ENCODE data around the gene COL25A1.

COL25A1 gene

DNA sequence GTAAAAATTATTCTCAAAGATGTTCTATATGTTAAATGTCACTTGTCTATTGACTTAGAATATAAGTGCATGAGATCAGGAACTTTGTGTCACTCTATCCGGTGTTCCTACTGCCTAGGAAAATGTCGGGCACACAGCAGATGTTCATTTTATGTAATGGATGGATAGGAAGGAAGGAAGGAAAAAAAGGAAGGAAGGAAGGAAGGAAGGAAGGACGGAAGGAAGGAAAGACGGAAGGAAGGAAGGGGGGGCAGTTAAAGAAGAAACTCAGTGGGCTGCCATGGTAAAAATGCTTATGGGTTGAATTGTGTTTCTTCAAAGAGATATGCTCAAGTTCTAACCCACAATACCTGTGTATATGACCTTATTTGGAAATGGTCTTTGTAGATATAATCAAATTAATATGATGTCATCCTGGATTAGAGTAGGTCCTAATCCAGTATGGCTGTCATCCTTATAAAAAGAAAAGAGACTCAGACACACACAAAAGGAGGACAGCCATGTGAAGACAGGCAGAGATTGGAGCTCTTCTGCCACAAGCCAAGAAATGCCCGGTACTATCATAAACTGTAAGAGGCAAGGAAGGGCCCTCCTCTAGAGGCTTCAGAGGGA lies 86.3 kb downstream of the COL25A1 start:
- no peak for DNase-seq (ENCODE audit: low read depth in 2 of 2, low spot score in 1 of 2)

DNA sequence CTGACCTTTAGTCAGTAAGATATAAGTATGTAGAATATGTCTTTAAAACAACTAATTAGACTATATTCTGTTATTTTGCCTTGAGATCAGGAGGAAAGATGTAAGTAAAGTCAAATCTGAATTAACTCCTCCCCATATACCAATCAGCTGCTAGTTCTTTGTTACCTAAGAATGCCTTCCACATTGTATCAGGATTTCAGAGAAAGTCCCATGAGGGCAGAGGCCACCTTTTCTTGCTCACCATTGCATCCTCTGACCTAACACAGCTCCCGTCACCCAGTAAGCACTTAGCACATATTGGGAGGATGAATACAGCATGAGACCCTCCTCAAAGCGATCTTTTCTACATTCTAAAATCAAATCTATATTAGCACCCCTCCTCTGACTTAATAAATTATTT lies 87.0 kb downstream of the COL25A1 start:
- no peak for DNase-seq (ENCODE audit: low read depth in 2 of 2, low spot score in 1 of 2)

DNA sequence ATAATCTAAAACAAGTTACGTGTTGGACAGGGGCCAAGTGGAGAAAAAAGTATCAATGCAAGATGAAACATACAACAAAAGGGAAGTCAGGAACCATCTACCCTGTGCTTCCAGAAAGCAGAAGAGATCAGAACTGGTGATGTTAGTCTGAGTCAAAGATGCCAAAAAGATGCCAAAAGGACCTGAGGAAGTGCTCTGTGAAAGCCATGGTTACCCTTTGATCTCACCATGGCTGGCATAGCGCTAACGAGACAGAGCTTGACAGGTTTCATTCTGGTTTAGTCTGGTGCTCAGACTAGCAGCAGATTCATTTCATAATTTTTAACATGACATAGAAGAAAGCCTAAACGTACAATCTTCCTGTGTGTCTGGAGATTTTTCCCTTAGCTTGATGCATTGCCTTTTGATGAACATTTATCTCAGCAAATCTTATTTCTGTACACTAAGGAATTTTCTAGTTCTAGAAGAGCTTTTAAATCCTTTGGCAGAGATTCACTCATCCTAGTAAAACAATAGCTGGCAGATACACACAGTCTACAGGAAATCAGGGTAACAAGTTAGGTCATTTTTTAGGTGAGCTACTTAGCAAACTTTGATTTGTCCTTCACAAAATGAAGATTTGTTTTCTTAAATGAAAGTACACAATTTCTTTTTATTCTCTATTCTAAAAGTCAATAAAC lies 87.7 kb downstream of the COL25A1 start:
- no peak for DNase-seq (ENCODE audit: low read depth in 2 of 2, low spot score in 1 of 2)

DNA sequence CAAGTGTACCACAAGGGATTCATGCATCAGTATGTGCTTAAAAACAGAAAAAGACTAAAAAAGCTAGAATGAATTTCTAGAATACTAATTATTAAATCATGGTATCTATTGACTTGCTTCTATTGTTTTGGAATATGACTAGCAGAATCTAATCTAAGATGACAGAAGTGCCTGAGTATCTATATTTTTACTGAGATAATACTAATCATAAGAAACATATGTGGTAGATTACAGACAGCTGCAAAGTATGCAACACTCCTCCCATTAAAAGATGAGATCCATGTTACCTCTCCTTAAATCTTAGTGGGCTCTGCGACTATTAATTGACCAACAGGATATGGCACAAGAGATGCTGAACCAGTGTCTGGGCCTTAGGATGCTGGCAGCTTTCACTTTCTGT lies 89.4 kb downstream of the COL25A1 start:
- no peak for DNase-seq (ENCODE audit: low read depth in 2 of 2, low spot score in 1 of 2)

DNA sequence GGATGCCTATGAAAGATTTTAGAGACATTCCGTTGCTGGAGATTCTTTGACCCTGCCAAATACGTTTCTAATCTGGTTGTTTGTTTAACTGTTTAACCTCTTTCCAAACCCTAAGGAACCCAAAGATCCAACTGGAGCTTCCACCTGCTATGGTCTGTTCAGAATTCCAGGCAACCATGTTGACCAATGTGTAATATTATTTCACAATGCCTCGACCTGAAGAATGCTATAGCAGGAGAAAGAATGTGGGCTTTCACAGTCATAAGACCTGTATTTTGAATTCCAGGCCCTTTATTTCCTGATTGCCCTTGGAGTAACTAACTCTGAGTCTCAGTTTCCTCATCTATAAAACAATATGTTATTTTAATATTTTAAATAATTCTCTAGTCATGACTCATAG lies 90.8 kb downstream of the COL25A1 start:
- DNase-seq (ENCODE audit: low read depth in 2 of 2, low spot score in 1 of 2) = no peak

DNA sequence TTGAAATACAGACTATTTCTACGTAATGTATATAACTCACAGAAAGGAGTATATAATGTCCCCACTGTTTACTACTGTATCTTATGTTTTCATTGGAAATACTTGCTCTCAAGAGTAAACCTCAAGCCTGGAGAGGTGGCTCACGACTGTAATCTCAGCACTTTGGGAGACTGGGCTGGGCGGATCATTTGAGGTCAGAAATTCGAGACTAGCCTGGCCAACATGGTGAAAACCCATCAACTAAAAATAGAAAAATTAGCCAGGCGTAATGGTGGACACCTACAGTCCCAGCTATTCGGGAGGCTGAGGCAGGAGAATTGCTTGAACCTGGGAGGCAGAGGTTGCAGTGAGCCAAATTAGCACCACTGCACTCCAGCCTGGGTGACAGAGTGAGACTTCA lies 92.8 kb downstream of the COL25A1 start:
- DNase-seq (ENCODE audit: low read depth in 2 of 2, low spot score in 1 of 2) = no peak

DNA sequence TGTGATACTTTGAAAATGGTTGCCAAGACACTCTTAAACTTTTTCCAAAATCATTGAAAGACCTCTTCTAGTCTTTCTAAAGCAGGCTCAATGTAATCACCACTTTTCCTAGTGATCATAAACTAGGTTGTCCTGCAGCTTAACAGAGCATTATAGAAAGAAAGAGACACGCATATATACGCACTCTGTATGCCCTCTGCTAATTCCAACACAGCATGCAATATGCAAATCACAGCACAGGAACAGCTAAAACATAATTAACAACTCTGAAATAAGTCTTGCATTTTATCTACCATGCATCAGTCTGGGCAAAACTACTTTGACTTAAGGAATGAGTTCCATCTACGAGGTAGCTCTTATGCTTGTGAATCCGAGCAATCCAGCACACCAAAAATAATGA lies 94.6 kb downstream of the COL25A1 start:
- no peak for DNase-seq (ENCODE audit: low read depth in 2 of 2, low spot score in 1 of 2)

DNA sequence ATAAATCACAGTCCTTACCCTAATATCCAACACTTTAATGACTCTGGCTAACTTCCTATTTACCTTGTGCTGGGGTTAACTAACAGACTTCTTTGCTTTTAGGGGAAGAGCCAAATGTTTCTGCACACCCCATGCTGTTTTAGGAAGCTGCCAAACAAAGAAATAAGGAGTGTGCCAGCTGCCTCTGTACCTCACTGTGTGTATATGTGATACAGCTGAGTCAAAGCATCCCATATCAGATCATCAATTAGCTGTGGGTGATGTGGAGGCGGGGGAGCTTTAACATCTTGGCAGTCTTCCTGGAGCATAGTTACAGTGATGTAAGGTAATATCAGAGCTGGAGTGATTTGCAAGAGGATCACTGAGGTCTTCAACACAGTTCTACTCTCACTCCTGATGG lies 95.4 kb downstream of the COL25A1 start:
- DNase-seq (ENCODE audit: low read depth in 2 of 2, low spot score in 1 of 2) = no peak

DNA sequence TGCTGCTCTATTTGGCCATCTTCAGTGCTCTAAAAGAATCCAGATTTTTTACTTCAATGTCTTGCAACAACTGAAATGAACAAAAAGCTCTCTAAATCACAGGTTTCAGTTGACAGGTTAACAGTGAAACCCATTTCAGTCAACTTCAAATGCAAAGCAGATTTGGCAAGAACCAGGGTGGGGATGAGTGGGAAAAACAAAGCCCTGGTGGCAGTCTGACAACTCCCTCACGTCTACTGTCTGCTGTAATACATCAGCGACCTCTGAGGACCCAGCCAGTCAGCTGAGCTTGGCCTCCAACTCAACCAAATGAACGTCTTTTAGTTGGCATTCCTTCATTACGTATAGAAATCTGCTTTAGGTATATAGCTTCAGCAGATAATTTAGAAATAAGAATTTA lies 95.8 kb downstream of the COL25A1 start:
- DNase-seq (ENCODE audit: low read depth in 2 of 2, low spot score in 1 of 2) = no peak

DNA sequence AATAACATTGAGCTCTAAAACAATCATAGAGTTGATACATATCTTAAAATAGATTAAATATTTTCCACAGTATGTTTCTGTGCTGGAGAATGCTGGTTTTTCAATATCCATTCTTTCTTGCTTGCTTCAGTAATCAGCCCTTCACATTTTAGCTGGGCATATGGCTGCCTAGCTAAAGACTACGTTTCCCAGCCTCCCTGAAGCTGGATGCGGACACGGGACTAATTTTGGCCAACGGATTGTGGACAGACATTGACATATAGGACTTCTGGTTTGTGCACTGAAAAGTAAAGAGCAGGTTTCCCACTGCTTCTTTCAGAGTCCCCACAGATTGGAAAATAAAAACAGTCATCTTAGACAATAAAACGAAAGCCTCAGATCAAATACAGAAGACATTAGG lies 97.3 kb downstream of the COL25A1 start:
- DNase-seq (ENCODE audit: low read depth in 2 of 2, low spot score in 1 of 2) = no peak

DNA sequence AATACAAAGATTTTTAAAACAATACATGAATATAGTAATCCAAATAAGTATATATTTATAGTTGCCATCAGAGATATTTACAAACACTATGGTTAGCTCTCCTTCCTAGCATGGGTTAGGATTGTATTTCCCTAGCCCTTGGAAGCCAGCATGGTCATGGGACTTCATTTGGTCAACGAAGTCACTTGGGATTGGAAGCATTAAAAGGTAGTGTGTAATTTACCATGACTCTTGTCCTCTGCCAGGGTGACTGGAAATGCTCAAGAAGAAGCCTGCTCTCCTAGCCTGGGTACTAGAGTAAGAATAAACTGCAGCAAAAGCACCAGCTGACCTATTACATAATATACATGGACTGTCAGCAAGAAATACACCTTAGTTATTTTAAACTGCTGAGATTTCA lies 102.9 kb downstream of the COL25A1 start:
- DNase-seq (ENCODE audit: low read depth in 2 of 2, low spot score in 1 of 2) = no peak

DNA sequence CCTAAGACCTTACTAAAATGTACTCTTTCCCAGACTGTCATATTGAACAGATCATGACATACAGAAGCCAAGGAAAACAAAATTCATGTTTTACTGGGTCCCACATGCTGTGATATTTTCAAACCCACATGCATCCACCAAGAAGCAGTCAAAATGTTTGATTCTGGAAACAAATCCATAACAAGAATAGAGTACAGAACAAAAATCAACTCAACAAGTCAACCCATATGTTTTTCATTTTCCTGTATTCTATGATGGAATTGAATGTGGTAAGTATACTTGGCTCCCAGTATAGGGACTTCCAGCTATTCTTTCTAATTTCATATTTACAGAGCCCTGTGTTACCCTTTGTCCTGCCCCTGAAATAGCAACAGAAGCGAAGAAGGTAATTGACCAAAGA lies 106.8 kb downstream of the COL25A1 start:
- DNase-seq (ENCODE audit: low read depth in 2 of 2, low spot score in 1 of 2) = no peak

DNA sequence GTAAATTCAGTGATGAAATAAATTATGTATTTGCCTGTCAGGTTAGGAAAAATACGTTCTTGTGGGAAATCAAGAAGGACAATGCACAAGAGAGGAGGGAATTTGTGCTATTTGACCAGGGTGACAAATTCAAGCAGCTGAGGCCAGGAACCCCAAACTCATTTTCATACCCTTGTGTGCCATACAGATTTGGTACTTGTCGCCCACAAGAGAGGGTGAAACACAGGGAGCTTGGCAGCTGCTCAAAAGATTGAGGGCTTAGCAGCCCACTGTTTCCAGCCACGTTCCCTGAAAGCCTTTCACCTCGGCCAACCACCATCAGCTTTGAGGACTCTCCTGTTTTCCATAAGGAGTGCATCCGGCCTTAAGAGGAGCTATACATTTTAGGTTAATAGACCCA lies 111.2 kb downstream of the COL25A1 start:
- no peak for DNase-seq (ENCODE audit: low read depth in 2 of 2, low spot score in 1 of 2)

DNA sequence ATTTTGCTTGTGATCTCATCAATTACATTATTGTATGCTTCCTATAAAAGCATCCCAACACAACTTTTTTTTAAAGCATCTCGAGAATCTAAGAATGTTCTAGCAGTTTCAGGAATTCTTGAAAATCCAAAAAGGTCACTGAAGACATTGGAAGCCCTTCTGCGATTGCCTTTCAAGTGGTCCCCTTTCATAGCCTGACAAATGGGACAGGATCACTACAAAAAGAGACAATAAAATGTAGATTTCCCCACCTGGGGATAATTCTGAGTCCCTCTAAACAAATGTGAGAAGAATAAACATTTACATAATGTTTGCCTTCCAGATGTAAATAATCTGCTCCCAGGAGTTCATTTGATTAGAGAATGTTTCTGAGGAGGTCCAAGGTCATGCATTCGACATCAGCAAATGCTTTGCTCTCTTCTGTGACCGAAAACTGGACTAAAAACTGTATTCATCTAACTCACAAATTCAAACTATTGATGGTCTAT lies 116.0 kb downstream of the COL25A1 start:
- DNase-seq (ENCODE audit: low read depth in 2 of 2, low spot score in 1 of 2) = no peak

DNA sequence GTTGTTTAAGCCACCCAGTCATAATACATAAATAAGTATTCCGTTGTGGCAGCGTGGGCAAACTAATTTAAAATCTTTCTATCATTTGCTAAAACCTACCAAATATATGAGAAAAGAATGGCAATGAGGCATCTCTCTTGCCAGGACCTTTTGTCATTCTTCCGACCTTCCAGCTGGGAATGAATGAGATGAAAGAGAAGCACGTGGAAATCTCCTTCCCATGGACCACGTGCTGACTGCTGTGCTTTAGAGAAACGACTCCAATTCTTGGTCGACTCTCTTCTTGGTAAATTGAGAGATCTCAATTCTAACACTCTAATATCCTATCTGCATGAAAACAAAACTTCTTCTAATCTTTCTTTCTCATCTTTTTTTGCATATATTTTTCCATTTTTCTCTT lies 116.5 kb downstream of the COL25A1 start:
- DNase-seq (ENCODE audit: low read depth in 2 of 2, low spot score in 1 of 2) = no peak

DNA sequence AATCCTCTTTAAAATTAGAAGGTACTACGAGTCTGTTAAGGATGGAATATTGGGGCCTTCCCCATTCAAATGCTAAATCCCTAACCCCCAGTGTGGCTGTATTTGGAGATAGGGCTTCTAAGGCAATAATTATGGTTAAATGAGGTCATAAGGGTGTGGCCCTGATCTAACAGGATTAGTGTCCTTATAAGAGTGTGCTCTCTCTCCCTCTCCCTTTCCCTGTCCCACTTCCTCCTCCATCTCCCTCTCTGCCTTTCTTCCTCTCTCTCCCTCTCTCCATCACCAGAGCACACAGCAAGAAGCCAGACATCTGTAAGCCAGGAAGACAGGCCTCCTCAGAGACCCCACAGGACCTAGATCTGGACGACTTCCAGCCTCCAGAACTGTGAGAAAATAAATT lies 116.9 kb downstream of the COL25A1 start:
- no peak for DNase-seq (ENCODE audit: low read depth in 2 of 2, low spot score in 1 of 2)

DNA sequence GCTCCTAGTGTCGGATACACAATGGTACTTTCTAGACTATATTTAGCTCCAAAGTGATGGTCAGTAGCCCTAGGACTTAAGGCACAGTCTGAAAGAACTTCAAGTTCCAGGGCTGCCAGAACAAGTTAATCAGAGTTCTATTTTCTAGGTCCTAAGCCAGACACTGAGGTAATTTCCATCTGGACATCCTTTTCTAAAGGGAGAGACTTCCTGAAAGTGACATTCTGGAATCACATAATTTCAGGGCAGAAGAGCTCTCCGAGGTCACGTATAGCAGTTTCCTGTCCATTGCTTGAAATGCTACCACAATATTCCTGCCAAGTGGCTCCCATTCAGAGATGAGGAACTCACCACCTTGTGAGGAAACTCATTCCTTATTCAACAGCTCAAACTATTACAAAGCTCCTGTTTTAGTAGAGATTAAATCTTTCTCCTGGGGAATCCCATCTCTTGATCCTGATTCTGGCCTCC lies 117.9 kb downstream of the COL25A1 start:
- no peak for DNase-seq (ENCODE audit: low read depth in 2 of 2, low spot score in 1 of 2)

DNA sequence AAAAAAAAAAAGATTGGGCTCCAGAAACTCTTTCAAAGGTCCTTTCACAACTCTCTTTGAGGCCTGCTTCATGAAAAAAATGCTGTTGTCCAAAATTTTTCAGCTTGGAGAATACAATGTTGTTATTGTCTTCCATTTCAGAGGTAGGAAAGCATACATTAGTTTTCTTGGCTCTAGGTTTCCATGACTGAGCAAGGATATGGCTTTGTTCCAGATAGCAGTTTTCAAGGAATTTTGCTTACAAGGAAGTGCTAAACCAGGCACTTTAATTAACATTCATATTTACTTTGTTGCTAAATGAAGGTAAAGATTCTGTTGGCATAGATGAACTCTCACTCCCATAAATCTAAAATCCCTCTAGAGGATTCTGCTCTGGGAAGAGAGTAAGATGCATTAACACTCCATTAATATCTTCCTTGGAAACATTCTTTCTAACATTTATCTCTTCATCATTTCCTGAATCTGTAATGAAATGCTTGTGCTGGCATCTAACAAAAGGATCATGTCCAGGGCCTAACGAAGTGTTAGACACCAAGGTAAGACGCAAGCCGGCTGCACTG lies 118.4 kb downstream of the COL25A1 start:
- DNase-seq (ENCODE audit: low read depth in 2 of 2, low spot score in 1 of 2) = no peak

DNA sequence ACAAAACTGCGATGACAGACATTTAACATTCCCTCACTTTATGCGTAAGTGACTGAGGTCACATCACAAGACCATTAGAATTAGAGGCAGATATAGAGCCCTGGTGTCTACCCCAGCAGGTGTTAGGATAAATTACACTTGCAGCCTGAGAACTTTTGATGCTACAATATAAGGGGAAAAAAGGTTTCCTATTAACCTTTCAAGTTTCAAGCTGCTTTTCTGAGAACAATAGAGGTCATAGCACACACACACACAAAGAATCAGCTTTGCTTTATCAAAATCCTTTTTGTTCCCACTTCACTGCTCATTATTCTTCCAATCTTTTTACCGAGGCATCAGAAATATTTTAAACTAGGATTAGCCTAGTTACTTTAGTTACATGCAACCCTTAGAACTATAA lies 119.8 kb downstream of the COL25A1 start:
- no peak for DNase-seq (ENCODE audit: low read depth in 2 of 2, low spot score in 1 of 2)

DNA sequence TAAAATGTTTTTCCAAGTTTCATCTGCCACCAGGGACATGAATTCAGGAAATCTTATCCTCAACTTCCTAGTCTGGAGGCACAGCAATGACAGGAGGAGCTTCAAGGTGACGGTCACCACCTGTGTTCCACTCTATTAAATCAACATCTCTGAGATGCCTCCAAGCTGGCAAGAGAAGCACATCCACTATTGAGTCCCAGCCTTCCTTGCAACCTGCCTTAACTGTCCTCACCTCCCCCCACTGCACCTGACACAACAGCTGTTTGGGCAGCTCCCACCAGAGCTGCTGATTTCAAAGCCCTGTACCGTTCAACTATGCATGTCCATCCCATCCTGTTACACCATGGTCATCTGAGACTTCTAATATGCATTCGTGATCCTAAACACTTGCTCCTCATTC lies 123.4 kb downstream of the COL25A1 start:
- no peak for DNase-seq (ENCODE audit: low read depth in 2 of 2, low spot score in 1 of 2)

DNA sequence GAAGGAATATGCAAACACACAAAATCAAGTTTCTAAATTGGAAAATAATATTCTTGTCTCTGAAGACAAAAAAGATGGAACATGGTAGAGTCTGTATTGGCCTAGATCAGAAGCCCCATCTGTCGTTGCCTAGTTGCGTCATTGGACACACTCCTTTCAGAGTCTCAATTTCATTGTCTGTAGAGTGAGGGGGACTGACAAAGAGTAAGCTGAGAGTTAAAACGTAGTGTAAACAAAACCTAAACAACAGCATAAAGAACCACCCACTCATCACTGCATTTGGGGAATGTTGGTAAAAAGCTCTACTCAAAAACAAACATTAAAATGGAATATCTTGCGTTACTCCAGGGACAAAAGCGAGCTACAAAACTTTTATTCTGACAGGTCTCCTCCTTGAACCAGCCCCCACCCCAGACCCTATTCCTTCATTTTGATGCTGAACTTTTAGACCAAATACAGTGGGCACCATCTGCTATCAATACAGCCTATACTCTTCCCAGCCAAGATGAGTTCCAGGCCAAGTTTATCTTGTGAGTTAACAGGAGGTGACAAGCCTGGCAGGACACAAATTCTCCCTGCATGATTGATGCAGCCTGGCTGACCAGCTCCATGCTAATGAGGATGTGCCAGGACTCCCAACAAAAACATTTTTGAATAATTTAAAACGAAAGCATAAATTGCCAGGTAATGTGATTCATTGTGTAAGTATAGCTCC lies 125.2 kb downstream of the COL25A1 start:
- no peak for DNase-seq (ENCODE audit: low read depth in 2 of 2, low spot score in 1 of 2)
